HG02759 (cell line): ENCODE measurements around the gene ZFP64.

ENCODE experiments used
- ATAC-seq: cut with Tn5 transposase; IDR thresholded peaks from one replicate; pipeline ENCODE4 v1.9.1; 2021; ENCODE audit warnings: mild to moderate bottlenecking, moderate library complexity; ENCODE audit not compliant: unreplicated experiment

Gene ZFP64

GRCh38 chr20:52105442-52106422, 85.8 kb downstream of the ZFP64 start:
- no peak for ATAC-seq

GRCh38 chr20:52104546-52105441, 86.8 kb downstream of the ZFP64 start:
- no peak for ATAC-seq

- ATAC-seq: no peak
Measured at GRCh38 chr20:52103913-52104545, 87.5 kb downstream of the ZFP64 start.

- no peak for ATAC-seq
Measured at GRCh38 chr20:52103335-52103912, 88.2 kb downstream of the ZFP64 start.

GRCh38 chr20:52102559-52102958, 89.0 kb downstream of the ZFP64 start:
- no peak for ATAC-seq

- no peak for ATAC-seq
Measured at GRCh38 chr20:52102126-52102525, 89.5 kb downstream of the ZFP64 start.
